H4 (cell line): ENCODE results near the gene FAM131B. TPM values are rescaled to one million over a fixed set of nuclear protein-coding genes. Genes with fewer than 3 reads are reported as not detected.

Experiments used
- DNase-seq: peaks from one replicate; pipeline ENCODE4 v3.0.0-alpha.2; 2015; ENCODE audit warnings: low spot score
- total RNA-seq: library from RNA; depleted of rRNA; stranded (reverse); fragments of >200 nt; shearing (Covaris generic); gene quantifications from 2 replicates; pipeline ENCODE4 v1.2.3, GENCODE V29; 2014

FAM131B gene
- total RNA-seq, 1 experiment from 2014 or later = 2.0 TPM

- DNase-seq = no peak
Observed at GRCh38 chr7:143359771-143360353, 2.7 kb downstream of the FAM131B start.

- DNase-seq = no peak
Observed at GRCh38 chr7:143358626-143359025, 3.9 kb downstream of the FAM131B start.

- no peak for DNase-seq
Observed at GRCh38 chr7:143356414-143357050, 6.0 kb downstream of the FAM131B start.

- DNase-seq = no peak
Observed at GRCh38 chr7:143355450-143356385, 6.8 kb downstream of the FAM131B start.

GRCh38 chr7:143354965-143355364 is 7.5 kb downstream of the FAM131B start:
- DNase-seq = no peak

- no peak for DNase-seq
Observed at GRCh38 chr7:143354376-143354775, 8.1 kb downstream of the FAM131B start.

GRCh38 chr7:143352531-143353002 is 9.9 kb downstream of the FAM131B start:
- DNase-seq = no peak

- DNase-seq = no peak
Observed at GRCh38 chr7:143351574-143351973, 10.9 kb downstream of the FAM131B start.

GRCh38 chr7:143351060-143351459 is 11.5 kb downstream of the FAM131B start:
- no peak for DNase-seq

GRCh38 chr7:143347950-143348349 is 14.6 kb downstream of the FAM131B start:
- DNase-seq = no peak

- no peak for DNase-seq
Observed at GRCh38 chr7:143346018-143346417, 16.5 kb downstream of the FAM131B start.

- no peak for DNase-seq
Observed at GRCh38 chr7:143345428-143345900, 17.0 kb downstream of the FAM131B start.

GRCh38 chr7:143343596-143343995 is 18.9 kb downstream of the FAM131B start:
- no peak for DNase-seq

- no peak for DNase-seq
Observed at GRCh38 chr7:143341842-143342241, 20.7 kb downstream of the FAM131B start.

- DNase-seq = no peak
Observed at GRCh38 chr7:143337216-143337615, 25.3 kb downstream of the FAM131B start.

- no peak for DNase-seq
Observed at GRCh38 chr7:143334244-143334643, 28.3 kb downstream of the FAM131B start.

- DNase-seq = peak; percentile 78
Observed at GRCh38 chr7:143331179-143331801, 31.2 kb downstream of the FAM131B start.

GRCh38 chr7:143329471-143330170 is 32.9 kb downstream of the FAM131B start:
- no peak for DNase-seq

- no peak for DNase-seq
Observed at GRCh38 chr7:143327903-143328302, 34.6 kb downstream of the FAM131B start.

GRCh38 chr7:143325240-143325639 is 37.3 kb downstream of the FAM131B start:
- DNase-seq = peak; percentile 24

- no peak for DNase-seq
Observed at GRCh38 chr7:143323653-143324052, 38.9 kb downstream of the FAM131B start.
